Mesenchymal stem cell (in vitro differentiated cells and primary cell): Measurements from ENCODE around the gene ALK.
A peak's percentile ranks its signal among the peaks of the same experiment; 100 is the strongest.

Experiments used
- DNase-seq: peaks from one replicate; pipeline ENCODE4 v3.0.0-alpha.2; 2013
- H2AFZ ChIP-seq: one replicate; pipeline ENCODE4 v1.6.1; 2013; ENCODE audit warnings: low read depth, mild to moderate bottlenecking, control low read depth, inconsistent platforms, low read length, moderate library complexity
- H2AK5ac ChIP-seq: 2 replicates; pipeline ENCODE4 v1.6.1; 2013; ENCODE audit warnings: low read length, moderate library complexity, mild to moderate bottlenecking, inconsistent platforms; ENCODE audit not compliant: severe bottlenecking
- H2BK120ac ChIP-seq: one replicate; pipeline ENCODE4 v1.6.1; 2013; ENCODE audit warnings: low read depth, mild to moderate bottlenecking, inconsistent platforms, low read length, moderate library complexity
- H2BK12ac ChIP-seq, 2 experiments: one replicate each; pipeline ENCODE4 v1.6.1; 2013; ENCODE audit warnings: inconsistent platforms in 2 of 2, low read length in 2 of 2, mild to moderate bottlenecking in 2 of 2, moderate library complexity in 2 of 2, control low read depth in 1 of 2
- H2BK15ac ChIP-seq: one replicate; pipeline ENCODE4 v1.6.1; 2013; ENCODE audit warnings: mild to moderate bottlenecking, low read depth, inconsistent platforms; ENCODE audit not compliant: poor library complexity, severe bottlenecking
- H2BK5ac ChIP-seq: 2 replicates; pipeline ENCODE4 v1.6.1; 2013; ENCODE audit warnings: low read depth, mild to moderate bottlenecking, low read length, control low read depth, inconsistent platforms; ENCODE audit not compliant: poor library complexity, severe bottlenecking
- H3K14ac ChIP-seq, 2 experiments: one replicate each; pipeline ENCODE4 v1.6.1; 2013; ENCODE audit warnings: inconsistent platforms in 2 of 2, low read length in 2 of 2, control low read depth in 1 of 2, mild to moderate bottlenecking in 1 of 2, moderate library complexity in 1 of 2
- H3K18ac ChIP-seq, 2 experiments: one replicate each; pipeline ENCODE4 v1.6.1; 2013; ENCODE audit warnings: inconsistent platforms in 2 of 2, low read length in 2 of 2, control low read depth in 1 of 2, low read depth in 1 of 2, mild to moderate bottlenecking in 1 of 2
- H3K23ac ChIP-seq, 2 experiments: one replicate each; pipeline ENCODE4 v1.6.1; 2013; ENCODE audit warnings: inconsistent platforms in 2 of 2, low read length in 2 of 2, mild to moderate bottlenecking in 2 of 2, moderate library complexity in 2 of 2, control low read depth in 1 of 2
- H3K27ac ChIP-seq: 2 replicates; pipeline ENCODE4 v1.5.1; 2013; ENCODE audit warnings: mild to moderate bottlenecking, moderate library complexity, low read length, control low read depth, inconsistent platforms; ENCODE audit not compliant: poor library complexity, severe bottlenecking
- H3K27me3 ChIP-seq, 2 experiments: 2 replicates each; pipeline versions ENCODE4 v1.6.1 to v1.7.0; 2013; ENCODE audit warnings: low read length in 2 of 2, mild to moderate bottlenecking in 2 of 2, moderate library complexity in 2 of 2, control low read depth in 1 of 2, inconsistent platforms in 1 of 2; ENCODE audit not compliant: control insufficient read depth in 1 of 2, insufficient read depth in 1 of 2
- H3K36me3 ChIP-seq, 2 experiments: 2 replicates each; pipeline versions ENCODE4 v1.6.1 to v1.7.0; 2013; ENCODE audit warnings: low read length in 2 of 2, control low read depth in 1 of 2, inconsistent platforms in 1 of 2, low read depth in 1 of 2, mild to moderate bottlenecking in 1 of 2; ENCODE audit not compliant: insufficient read depth in 2 of 2, control insufficient read depth in 1 of 2
- H3K4ac ChIP-seq, 2 experiments: one replicate each; pipeline ENCODE4 v1.6.1; 2013; ENCODE audit warnings: inconsistent platforms in 2 of 2, low read length in 2 of 2, mild to moderate bottlenecking in 2 of 2, moderate library complexity in 2 of 2, control low read depth in 1 of 2, low read depth in 1 of 2
- H3K4me1 ChIP-seq: 2 replicates; pipeline ENCODE4 v1.6.1; 2013; ENCODE audit warnings: low read depth, low read length, control low read depth; ENCODE audit not compliant: control insufficient read depth, insufficient read depth
- H3K4me2 ChIP-seq: 2 replicates; pipeline ENCODE4 v1.6.1; 2013; ENCODE audit warnings: low read length, mild to moderate bottlenecking, inconsistent platforms; ENCODE audit not compliant: poor library complexity, severe bottlenecking
- H3K4me3 ChIP-seq, 2 experiments: 2 replicates each; pipeline versions ENCODE4 v1.5.1 to v1.7.0; 2013; ENCODE audit warnings: low read length in 2 of 2, mild to moderate bottlenecking in 2 of 2, control low read depth in 1 of 2, low read depth in 1 of 2; ENCODE audit not compliant: insufficient read depth in 1 of 2
- H3K79me1 ChIP-seq: replicated peaks from 2 replicates; pipeline ENCODE4 v1.6.1; 2013; ENCODE audit warnings: mild to moderate bottlenecking, control low read depth, low read length, inconsistent platforms; ENCODE audit not compliant: poor library complexity, severe bottlenecking
- H3K9ac ChIP-seq: 2 replicates; pipeline ENCODE4 v1.7.0; 2013; ENCODE audit warnings: mild to moderate bottlenecking, low read length, moderate library complexity
- H3K9me3 ChIP-seq: 2 replicates; pipeline ENCODE4 v1.7.0; 2013; ENCODE audit warnings: mild to moderate bottlenecking, low read length; ENCODE audit not compliant: control insufficient read depth
- H4K8ac ChIP-seq: one replicate; pipeline ENCODE4 v1.6.1; 2013; ENCODE audit warnings: inconsistent platforms, mild to moderate bottlenecking, low read length, moderate library complexity
- H4K91ac ChIP-seq: one replicate; pipeline ENCODE4 v1.6.1; 2013; ENCODE audit warnings: mild to moderate bottlenecking, low read length, inconsistent platforms
- WGBS: methylation state at CpG from one replicate; pipeline ENCODE4 v1.1.7; 2013; ENCODE audit warnings: mixed read lengths; 5-methylcytosine and 5-hydroxymethylcytosine counted together

The ALK gene

GRCh38 chr2:29226375-29226774, 695.0 kb downstream of the ALK start:
- Histone ChIP-seq H3K9ac (no peak overlapping the region), H3K4me3 (no peak overlapping the region), H3K27ac (no peak overlapping the region), H3K27me3 (peaks cover 39 to 42% of the 10 kb centered on the region in 2 experiments), H4K91ac (no peak overlapping the region), H2BK120ac (no peak overlapping the region), H3K4ac (no peak overlapping the region), H3K14ac (no peak overlapping the region), H3K18ac (no peak overlapping the region), H2BK15ac (no peak overlapping the region), H3K36me3 (no peaks in the 10 kb centered on the region), H2BK5ac (no peak overlapping the region), H3K4me2 (no peak overlapping the region), H2AFZ (no peak overlapping the region), H2AK5ac (no peak overlapping the region), H3K9me3 (no peaks in the 10 kb centered on the region), H3K79me1 (no peaks in the 10 kb centered on the region), H4K8ac (no peak overlapping the region), H3K4me1 (peaks cover 12% of the 10 kb centered on the region), H3K23ac (no peak overlapping the region), H2BK12ac (no peak overlapping the region)
- no peak for DNase-seq
- WGBS = 94% methylated on average over 3 of the region's 3 CpGs

- no peak for DNase-seq
- no peak overlapping the region for H3K27ac ChIP-seq
These were observed 695.6 kb downstream of the ALK start for GRCh38 chr2:29225814-29226213.

GRCh38 chr2:29224693-29225551, 696.5 kb downstream of the ALK start:
- no peak overlapping the region for H2BK12ac ChIP-seq
- H3K27ac ChIP-seq = no peak overlapping the region
- H2AK5ac ChIP-seq = no peak overlapping the region
- no peak overlapping the region for H3K9ac ChIP-seq
- H3K14ac ChIP-seq = no peak overlapping the region
- no peak overlapping the region for H2AFZ ChIP-seq
- H3K4me2 ChIP-seq = no peak overlapping the region
- no peak overlapping the region for H4K8ac ChIP-seq
- H3K4me1 ChIP-seq = peaks cover 12% of the 10 kb centered on the region
- no peak overlapping the region for H3K4ac ChIP-seq
- no peaks in the 10 kb centered on the region for H3K79me1 ChIP-seq
- H3K4me3 ChIP-seq = peak overlapping the region in 1 of 2 experiments; percentile 4
- H2BK15ac ChIP-seq = no peak overlapping the region
- H3K23ac ChIP-seq = no peak overlapping the region
- H3K36me3 ChIP-seq = no peaks in the 10 kb centered on the region
- H3K18ac ChIP-seq = peak overlapping the region in 1 of 2 experiments; percentile 4
- no peak overlapping the region for H4K91ac ChIP-seq
- peaks cover 44 to 48% of the 10 kb centered on the region in 2 experiments for H3K27me3 ChIP-seq
- DNase-seq = no peak
- no peak overlapping the region for H2BK120ac ChIP-seq
- H2BK5ac ChIP-seq = no peak overlapping the region
- no peaks in the 10 kb centered on the region for H3K9me3 ChIP-seq
- 86% methylated on average over 16 of the region's 17 CpGs for WGBS

More at GRCh38 chr2:29225814-29226213, 695.6 kb downstream of the ALK start:
- H2BK15ac ChIP-seq = no peak overlapping the region
- H3K4me1 ChIP-seq = peaks cover 12% of the 10 kb centered on the region
- H3K23ac ChIP-seq = no peak overlapping the region
- no peaks in the 10 kb centered on the region for H3K9me3 ChIP-seq
- H4K91ac ChIP-seq = no peak overlapping the region
- no peak overlapping the region for H2BK12ac ChIP-seq
- no peak overlapping the region for H3K4me2 ChIP-seq
- WGBS = 79% methylated on average over 8 of the region's 8 CpGs
- peaks cover 44 to 48% of the 10 kb centered on the region in 2 experiments for H3K27me3 ChIP-seq
- H3K18ac ChIP-seq = peak overlapping the region in 1 of 2 experiments; percentile 1
- no peak overlapping the region for H3K4ac ChIP-seq
- no peak overlapping the region for H3K9ac ChIP-seq
- no peak overlapping the region for H2BK120ac ChIP-seq
- no peaks in the 10 kb centered on the region for H3K79me1 ChIP-seq
- no peak overlapping the region for H4K8ac ChIP-seq
- no peak overlapping the region for H3K4me3 ChIP-seq
- no peak overlapping the region for H2BK5ac ChIP-seq
- no peak overlapping the region for H2AK5ac ChIP-seq
- no peak overlapping the region for H3K14ac ChIP-seq
- H3K36me3 ChIP-seq = no peaks in the 10 kb centered on the region
- H2AFZ ChIP-seq = no peak overlapping the region

- Histone ChIP-seq H2BK15ac (no peak overlapping the region), H3K4ac (no peak overlapping the region), H2BK120ac (no peak overlapping the region), H2AFZ (no peak overlapping the region), H3K27me3 (peaks cover 52 to 53% of the 10 kb centered on the region in 2 experiments), H3K18ac (no peak overlapping the region), H3K79me1 (no peaks in the 10 kb centered on the region), H3K4me1 (peaks cover 12% of the 10 kb centered on the region), H2AK5ac (no peak overlapping the region), H3K27ac (no peak overlapping the region), H2BK5ac (no peak overlapping the region), H3K9ac (no peak overlapping the region), H2BK12ac (no peak overlapping the region), H3K4me2 (no peak overlapping the region), H3K14ac (no peak overlapping the region), H3K9me3 (no peaks in the 10 kb centered on the region), H3K4me3 (no peak overlapping the region), H4K91ac (no peak overlapping the region), H4K8ac (no peak overlapping the region), H3K36me3 (no peaks in the 10 kb centered on the region), H3K23ac (no peak overlapping the region)
- WGBS = 82% methylated on average over 7 of the region's 7 CpGs
- peak; percentile 62 for DNase-seq
These were observed 697.3 kb downstream of the ALK start for GRCh38 chr2:29223851-29224692.
